GM21576 (cell line): ENCODE results near the gene CSRP1.
"Not testable (repeated sequence)": the region's sequence is repeated elsewhere in the genome, so short reads cannot be mapped to it uniquely, and the experiment has no call there.

Experiments
- ATAC-seq: cut with Tn5 transposase; IDR thresholded peaks from one replicate; pipeline ENCODE4 v1.9.1; 2021; ENCODE audit warnings: mild to moderate bottlenecking, moderate library complexity; ENCODE audit not compliant: unreplicated experiment

The CSRP1 gene

GRCh38 chr1:201506557-201507359, at the start of gene CSRP1:
Gene CSRP1 (minus strand): TSS chr1:201507123. CDS start chr1:201496303, 10,820 bp downstream.
- ATAC-seq: peak; percentile 78

GRCh38 chr1:201555593-201555945, 48.6 kb upstream of the CSRP1 start:
- ATAC-seq: no peak

GRCh38 chr1:201554789-201555592, 48.1 kb upstream of the CSRP1 start:
- no peak for ATAC-seq

GRCh38 chr1:201554190-201554600, 47.3 kb upstream of the CSRP1 start:
- no peak for ATAC-seq

GRCh38 chr1:201553496-201554189, 46.7 kb upstream of the CSRP1 start:
- ATAC-seq: no peak

GRCh38 chr1:201552941-201553351, 46.0 kb upstream of the CSRP1 start:
- no peak for ATAC-seq

- ATAC-seq: no peak
These were observed 45.2 kb upstream of the CSRP1 start for GRCh38 chr1:201551877-201552731.

- ATAC-seq: no peak
These were observed 44.2 kb upstream of the CSRP1 start for GRCh38 chr1:201551096-201551495.

- not testable (repeated sequence) for ATAC-seq
These were observed 42.6 kb upstream of the CSRP1 start for GRCh38 chr1:201549522-201549921.

GRCh38 chr1:201545851-201546492, 39.0 kb upstream of the CSRP1 start:
- no peak for ATAC-seq

GRCh38 chr1:201544710-201545109, 37.8 kb upstream of the CSRP1 start:
- no peak for ATAC-seq

- ATAC-seq: no peak
These were observed 37.1 kb upstream of the CSRP1 start for GRCh38 chr1:201543871-201544642.

- ATAC-seq: no peak
These were observed 35.5 kb upstream of the CSRP1 start for GRCh38 chr1:201542309-201543035.

- no peak for ATAC-seq
These were observed 34.2 kb upstream of the CSRP1 start for GRCh38 chr1:201540846-201541735.

GRCh38 chr1:201539561-201540431, 32.9 kb upstream of the CSRP1 start:
- ATAC-seq: no peak
